ENCODE data around the gene FKBP7. TPM values are rescaled to one million over a fixed set of nuclear protein-coding genes. Genes with fewer than 3 reads are reported as not detected.
"Not testable (repeated sequence)": the region's sequence is repeated elsewhere in the genome, so short reads cannot be mapped to it uniquely, and the experiment has no call there.

FKBP7 gene
- total RNA-seq, 1 experiment from 2014 or later, result 8.4 TPM

DNA sequence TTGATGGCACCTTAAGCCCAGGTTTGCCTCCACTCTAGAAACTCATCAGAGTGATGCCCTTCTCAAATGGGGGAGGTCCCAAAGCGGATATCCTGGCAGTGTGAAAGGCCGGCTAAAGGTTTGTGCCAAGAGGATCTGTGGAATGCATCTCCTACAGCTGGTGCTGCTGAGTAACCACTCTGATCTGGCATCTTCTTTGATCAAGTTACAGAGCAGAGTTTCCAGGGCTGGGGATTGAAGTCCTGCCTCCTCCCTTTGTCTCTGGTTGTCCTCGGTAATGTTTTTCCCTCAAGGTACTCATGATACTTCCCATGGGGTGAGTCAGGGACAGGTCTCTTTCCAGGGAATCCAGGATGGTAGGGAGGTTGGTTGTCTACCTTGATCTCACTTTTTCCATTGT lies 52.0 kb downstream of the FKBP7 start:
- no peak for DNase-seq (ENCODE audit: unreplicated experiment)
- POLR2A ChIA-PET, result interaction anchor here (1.6 kb wide), 1 partner anchor 25 kb away, joined by 5 read pairs; the partner anchor contains the start of genes PJVK and PRKRA
- no peaks in the 10 kb centered on the region for H3K27me3 Mint-ChIP-seq (ENCODE audit: insufficient read depth, unreplicated experiment)

DNA sequence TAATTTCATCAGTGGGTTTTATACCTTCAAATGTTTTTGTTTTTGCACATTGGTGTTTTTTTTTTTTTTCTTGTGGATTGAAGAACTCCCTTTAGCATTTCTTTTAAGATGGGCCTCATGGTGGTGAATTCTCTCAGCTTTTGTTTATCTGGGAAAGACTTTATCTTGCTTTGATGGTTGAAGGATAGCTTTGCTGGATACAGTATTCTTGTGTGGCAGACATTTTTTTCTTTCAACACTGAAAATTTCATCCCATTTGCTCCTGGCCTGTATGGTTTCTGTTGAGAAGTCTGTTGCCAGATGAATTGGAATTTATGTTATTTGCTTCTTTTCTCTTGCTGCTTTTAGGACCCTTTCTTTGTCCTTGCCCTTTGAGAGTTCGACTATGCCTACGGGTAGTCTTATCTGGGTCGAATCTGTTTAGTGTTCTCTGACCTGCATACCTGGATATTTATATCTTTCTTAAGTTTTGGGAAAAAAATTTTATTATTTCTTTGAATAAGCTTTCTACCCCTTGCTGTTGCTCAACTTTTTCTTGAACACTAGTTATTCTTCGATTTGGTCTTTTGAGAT lies 53.1 kb downstream of the FKBP7 start:
- TF ChIP-seq, protein P1, sequence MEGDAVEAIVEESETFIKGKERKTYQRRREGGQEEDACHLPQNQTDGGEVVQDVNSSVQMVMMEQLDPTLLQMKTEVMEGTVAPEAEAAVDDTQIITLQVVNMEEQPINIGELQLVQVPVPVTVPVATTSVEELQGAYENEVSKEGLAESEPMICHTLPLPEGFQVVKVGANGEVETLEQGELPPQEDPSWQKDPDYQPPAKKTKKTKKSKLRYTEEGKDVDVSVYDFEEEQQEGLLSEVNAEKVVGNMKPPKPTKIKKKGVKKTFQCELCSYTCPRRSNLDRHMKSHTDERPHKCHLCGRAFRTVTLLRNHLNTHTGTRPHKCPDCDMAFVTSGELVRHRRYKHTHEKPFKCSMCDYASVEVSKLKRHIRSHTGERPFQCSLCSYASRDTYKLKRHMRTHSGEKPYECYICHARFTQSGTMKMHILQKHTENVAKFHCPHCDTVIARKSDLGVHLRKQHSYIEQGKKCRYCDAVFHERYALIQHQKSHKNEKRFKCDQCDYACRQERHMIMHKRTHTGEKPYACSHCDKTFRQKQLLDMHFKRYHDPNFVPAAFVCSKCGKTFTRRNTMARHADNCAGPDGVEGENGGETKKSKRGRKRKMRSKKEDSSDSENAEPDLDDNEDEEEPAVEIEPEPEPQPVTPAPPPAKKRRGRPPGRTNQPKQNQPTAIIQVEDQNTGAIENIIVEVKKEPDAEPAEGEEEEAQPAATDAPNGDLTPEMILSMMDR (IDR thresholded peaks at IDR 0.05; ENCODE audit: unreplicated experiment), result no peak
- POLR2A ChIA-PET, result interaction anchor here (0.9 to 1.6 kb wide), 2 partner anchors 24 to 26 kb away, joined by 3 to 5 read pairs; partner anchors contain the start of genes PJVK and PRKRA
- CTCF ChIA-PET, result interaction anchor here (0.6 kb wide), 1 partner anchor 33 kb away, joined by 3 read pairs; no protein-coding TSS in a partner anchor
- peaks cover 28% of the 10 kb centered on the region for H3K36me3 Mint-ChIP-seq (ENCODE audit: insufficient read depth, unreplicated experiment)
- H3K9me3 Mint-ChIP-seq (ENCODE audit: unreplicated experiment), result peaks cover 8% of the 10 kb centered on the region
- no peaks in the 10 kb centered on the region for H3K27me3 Mint-ChIP-seq (ENCODE audit: insufficient read depth, unreplicated experiment)
- BruUV-seq (replicated peaks), result no TSS peak
- H3K4me3 Mint-ChIP-seq (ENCODE audit: unreplicated experiment), result no peak overlapping the region
- intact Hi-C loops (cut with micrococcal nuclease), result no loop called here
- no peak for DNase-seq (ENCODE audit: unreplicated experiment)
- H3K27ac Mint-ChIP-seq (ENCODE audit: low read depth, unreplicated experiment), result no peak overlapping the region
- H3K4me1 Mint-ChIP-seq (ENCODE audit: insufficient read depth, unreplicated experiment), result no peaks in the 10 kb centered on the region

More for the DNA sequence above, 52.0 kb downstream of the FKBP7 start:
- Mint-ChIP-seq H3K9me3 (ENCODE audit: unreplicated experiment) (peaks cover 8% of the 10 kb centered on the region), H3K27ac (ENCODE audit: low read depth, unreplicated experiment) (no peak overlapping the region), H3K36me3 (ENCODE audit: insufficient read depth, unreplicated experiment) (peaks cover 35% of the 10 kb centered on the region), H3K4me3 (ENCODE audit: unreplicated experiment) (no peak overlapping the region), H3K4me1 (ENCODE audit: insufficient read depth, unreplicated experiment) (no peaks in the 10 kb centered on the region)
- BruUV-seq (replicated peaks), result no TSS peak
- CTCF ChIA-PET, result no interaction called here
- intact Hi-C loops (cut with micrococcal nuclease), result no loop called here
- TF ChIP-seq, protein P1 (IDR thresholded peaks at IDR 0.05; ENCODE audit: unreplicated experiment), result no peak

DNA sequence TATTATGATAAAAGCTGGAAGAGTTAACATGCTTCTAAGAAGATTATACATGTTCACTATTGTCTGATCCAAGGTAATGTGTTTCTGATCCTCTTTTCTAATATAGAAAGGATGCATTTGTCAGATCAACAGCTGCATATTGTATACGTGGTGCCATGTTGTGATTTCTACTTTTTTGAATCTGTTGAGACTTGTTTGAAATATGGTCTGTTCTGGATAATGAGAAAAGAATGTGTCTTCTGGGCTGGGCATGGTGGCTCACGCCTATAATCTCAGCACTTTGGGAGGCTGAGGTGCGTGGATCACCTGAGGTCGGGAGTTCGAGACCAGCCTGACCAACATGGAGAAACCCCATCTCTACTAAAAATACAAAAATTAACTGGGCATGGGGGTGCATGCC lies 54.7 kb downstream of the FKBP7 start:
- H3K36me3 Mint-ChIP-seq (ENCODE audit: insufficient read depth, unreplicated experiment), result peaks cover 28% of the 10 kb centered on the region
- CTCF ChIA-PET, result interaction anchor here (0.7 to 1.4 kb wide), 4 partner anchors 9 to 311 kb away, joined by 3 to 6 read pairs (median 3); partner anchors contain the start of gene RBM45
- intact Hi-C loops (cut with micrococcal nuclease); H3K27ac Mint-ChIP-seq (ENCODE audit: low read depth, unreplicated experiment); BruUV-seq (replicated peaks); H3K4me1 Mint-ChIP-seq (ENCODE audit: insufficient read depth, unreplicated experiment); H3K27me3 Mint-ChIP-seq (ENCODE audit: insufficient read depth, unreplicated experiment); DNase-seq (ENCODE audit: unreplicated experiment); H3K9me3 Mint-ChIP-seq (ENCODE audit: unreplicated experiment); H3K4me3 Mint-ChIP-seq (ENCODE audit: unreplicated experiment): not testable (repeated sequence)
- POLR2A ChIA-PET, result interaction anchor here (1.2 kb wide), 1 partner anchor 26 kb away, joined by 4 read pairs; no protein-coding TSS in a partner anchor

DNA sequence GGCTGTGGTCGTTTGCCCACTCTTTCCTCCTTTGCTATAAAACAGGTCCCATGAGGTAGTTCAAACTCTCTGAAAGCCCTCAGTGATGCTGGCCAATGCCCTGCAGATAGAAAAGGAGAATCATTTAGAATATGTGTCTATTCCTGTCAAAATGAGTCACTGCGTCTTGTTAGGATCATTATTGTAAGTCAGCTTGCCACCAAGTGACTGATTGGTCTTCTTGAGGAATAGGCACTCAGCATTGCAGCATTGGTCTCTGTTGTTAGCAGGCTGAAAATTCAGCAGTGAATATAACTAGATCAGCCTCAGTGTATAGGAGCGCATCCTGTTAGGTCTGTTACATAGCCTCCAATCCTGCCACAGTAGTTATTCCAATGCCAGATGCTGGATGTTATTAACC lies 56.3 kb downstream of the FKBP7 start:
- Mint-ChIP-seq H3K4me3 (ENCODE audit: unreplicated experiment) (no peak overlapping the region), H3K27me3 (ENCODE audit: insufficient read depth, unreplicated experiment) (no peaks in the 10 kb centered on the region), H3K27ac (ENCODE audit: low read depth, unreplicated experiment) (no peak overlapping the region), H3K36me3 (ENCODE audit: insufficient read depth, unreplicated experiment) (peaks cover 14% of the 10 kb centered on the region), H3K9me3 (ENCODE audit: unreplicated experiment) (peaks cover 8% of the 10 kb centered on the region), H3K4me1 (ENCODE audit: insufficient read depth, unreplicated experiment) (peaks cover 14% of the 10 kb centered on the region)
- DNase-seq (ENCODE audit: unreplicated experiment), result no peak
- CTCF ChIA-PET, result interaction anchor here (5.1 kb wide), 1 partner anchor 309 kb away, joined by 67 read pairs; the partner anchor contains the start of gene RBM45
- POLR2A ChIA-PET, result no interaction called here
- TF ChIP-seq, protein P1 (IDR thresholded peaks at IDR 0.05; ENCODE audit: unreplicated experiment), result no peak
- BruUV-seq (replicated peaks), result no TSS peak
- intact Hi-C loops (cut with micrococcal nuclease), result no loop called here
